Limb (tissue), 2 donors: Measurements from ENCODE around the gene MORF4L1.
"Not testable (repeated sequence)": the region's sequence is repeated elsewhere in the genome, so short reads cannot be mapped to it uniquely, and the experiment has no call there.

ENCODE experiments used
- DNase-seq, 2 donors: peaks; one replicate each; pipeline ENCODE4 v3.0.0-alpha.2; 2016; ENCODE audit errors: extremely low spot score in 2 of 2

The MORF4L1 gene

DNA sequence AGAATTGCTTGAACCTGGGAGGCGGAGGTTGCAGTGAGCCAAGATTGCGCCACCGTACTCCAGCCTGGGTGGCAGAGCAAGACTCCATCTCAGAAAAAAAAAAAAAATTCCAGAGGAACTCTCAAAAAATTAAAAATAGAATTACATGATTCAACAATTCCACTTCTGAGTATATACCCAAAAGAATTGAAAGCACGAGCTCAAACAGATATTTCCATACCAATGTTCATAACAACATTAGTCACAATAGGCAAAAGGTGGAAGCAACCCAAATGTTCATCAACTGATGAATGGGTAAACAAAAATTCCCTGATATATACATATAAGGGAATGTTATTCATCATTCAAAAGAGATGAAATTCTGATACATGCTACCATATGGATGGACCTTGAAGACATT, 16.9 kb upstream of the MORF4L1 start:
- no peak for DNase-seq

DNA sequence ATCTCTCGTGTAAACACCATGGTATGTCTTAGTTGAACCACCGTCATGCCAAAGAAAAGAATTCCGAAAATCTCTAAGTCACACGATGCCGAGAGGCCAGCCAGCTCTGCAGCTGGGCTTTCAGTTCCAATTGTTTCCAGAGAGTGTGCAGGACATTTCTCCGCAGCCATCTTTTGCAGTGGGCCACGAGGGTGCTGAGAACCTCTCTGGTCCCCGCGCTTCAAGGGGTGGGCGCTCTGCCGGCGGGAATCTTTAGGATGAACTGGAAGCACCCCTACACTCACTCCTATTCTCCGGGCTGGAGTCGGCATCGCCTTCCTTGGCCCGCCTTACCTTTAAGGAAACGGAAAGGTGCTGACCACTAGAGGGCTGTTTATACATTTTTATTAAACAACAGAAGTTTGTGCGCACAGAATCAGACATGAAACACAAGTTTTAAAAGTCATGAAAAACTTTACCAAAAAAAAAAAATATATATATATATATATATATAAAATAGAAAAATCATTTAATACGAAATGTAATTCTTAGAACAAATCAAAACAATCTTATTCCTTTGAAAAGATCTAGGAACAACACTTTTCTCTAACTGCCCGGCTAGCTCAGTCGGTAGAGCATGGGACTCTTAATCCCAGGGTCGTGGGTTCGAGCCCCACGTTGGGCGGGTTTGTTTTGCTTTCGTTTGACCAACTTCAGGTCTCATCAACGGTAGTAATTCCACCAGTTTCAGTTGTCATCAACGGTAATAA, 12.5 kb upstream of the MORF4L1 start:
- peak; percentile 81 to 82 for DNase-seq

DNA sequence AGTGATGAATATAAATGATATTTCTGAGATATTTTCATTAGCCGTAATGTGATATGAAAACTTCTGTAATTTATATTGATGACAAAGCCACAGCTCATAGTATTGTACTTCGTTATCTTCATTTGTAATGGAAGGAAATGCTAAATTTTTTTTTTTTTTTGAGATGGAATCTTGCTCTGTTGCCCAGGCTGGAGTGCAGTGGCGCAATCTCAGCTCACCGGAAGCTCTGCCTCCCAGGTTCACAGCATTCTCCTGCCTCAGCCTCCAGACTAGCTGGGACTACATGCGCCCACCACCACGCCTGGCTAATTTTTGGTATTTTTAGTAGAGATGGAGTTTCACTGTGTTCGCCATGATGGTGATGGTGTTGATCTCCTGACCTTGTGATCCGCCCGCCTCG, 7.1 kb upstream of the MORF4L1 start:
- not testable (repeated sequence) for DNase-seq

DNA sequence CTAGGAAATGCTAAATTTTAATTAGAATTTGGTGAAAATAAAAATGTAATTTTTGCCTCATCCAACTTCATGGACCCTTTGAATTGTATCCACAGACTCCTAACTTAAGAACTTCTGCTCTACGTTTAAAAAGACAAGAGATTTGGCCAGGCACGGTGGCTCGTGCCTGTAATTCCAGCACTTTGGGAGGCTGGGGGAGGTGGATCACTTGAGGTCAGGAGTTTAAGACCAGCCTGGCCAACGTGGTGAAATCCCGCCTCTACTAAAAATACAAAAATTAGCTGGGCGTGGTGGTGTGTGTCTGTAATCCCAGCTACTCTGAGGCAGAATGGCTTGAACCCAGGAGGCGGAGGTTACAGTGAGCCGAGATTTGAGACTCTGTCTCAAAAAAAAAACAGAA, 6.7 kb upstream of the MORF4L1 start:
- DNase-seq: not testable (repeated sequence)

DNA sequence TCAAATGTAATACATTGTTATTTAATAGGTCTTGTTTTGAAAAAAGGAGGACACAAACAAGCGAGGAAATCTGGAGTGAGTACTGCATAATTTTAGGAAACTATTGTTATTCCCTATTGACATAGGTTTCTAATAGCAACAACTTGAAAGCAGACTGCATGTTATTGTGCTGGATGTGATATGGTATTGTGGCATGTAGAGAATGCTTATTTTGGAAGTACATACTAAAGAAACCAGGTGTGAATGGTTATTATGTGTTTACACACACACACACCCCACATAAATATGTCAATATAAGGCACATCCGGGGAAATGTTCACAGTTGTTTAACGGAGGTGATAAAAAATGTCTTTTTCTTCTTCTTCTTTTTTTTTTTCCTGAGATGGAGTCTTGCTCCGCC, 5.9 kb upstream of the MORF4L1 start:
- DNase-seq: no peak

DNA sequence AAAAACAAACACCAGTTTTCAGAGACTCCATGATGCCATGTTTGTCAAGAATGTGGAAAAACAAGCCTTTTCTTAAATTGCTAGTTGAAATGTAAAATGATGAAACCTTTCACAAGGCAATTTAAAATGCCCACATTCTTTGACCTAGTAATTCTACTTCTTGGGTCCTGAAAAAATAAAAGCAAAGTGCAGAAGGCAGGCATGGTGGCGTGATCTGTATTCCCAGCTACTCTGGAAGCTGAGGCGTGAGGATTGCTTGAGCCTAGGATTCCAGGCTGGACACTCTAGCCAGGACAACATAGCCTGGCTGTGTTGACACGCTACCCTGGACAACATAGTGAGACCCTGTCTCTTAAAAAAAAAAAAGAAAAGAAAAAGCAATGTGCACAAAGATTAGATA, 4.3 kb upstream of the MORF4L1 start:
- no peak for DNase-seq

DNA sequence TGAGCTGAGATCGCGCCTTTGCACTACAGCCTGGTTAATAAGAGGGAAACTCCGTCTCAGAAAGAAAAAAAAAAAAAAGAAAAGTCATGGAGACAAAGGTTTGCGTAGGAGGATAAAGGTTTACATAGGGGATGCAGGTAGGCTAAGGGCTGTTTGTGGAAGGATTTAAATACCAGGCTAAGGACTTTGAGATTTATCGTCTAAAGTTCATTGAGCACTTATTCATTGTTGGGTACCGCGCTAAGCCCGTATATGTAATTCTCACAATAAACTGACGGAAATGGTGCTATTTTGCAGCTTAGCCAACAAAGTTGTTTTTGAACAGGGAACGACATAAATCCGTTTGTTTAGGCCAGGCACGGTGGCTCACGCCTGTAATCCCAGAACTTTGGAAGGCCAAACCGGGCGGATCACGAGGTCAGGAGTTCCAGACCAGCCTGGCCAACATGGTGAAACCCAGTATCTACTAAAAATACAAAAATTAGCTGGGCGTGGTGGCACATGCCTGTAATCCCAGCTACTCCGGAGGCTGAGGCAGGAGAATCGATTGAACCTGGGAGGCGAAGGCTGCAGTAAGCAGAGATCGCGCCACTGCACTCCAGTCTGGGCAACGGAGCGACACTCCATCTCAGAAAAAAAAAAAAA, 1.1 kb upstream of the MORF4L1 start:
- not testable (repeated sequence) for DNase-seq

DNA sequence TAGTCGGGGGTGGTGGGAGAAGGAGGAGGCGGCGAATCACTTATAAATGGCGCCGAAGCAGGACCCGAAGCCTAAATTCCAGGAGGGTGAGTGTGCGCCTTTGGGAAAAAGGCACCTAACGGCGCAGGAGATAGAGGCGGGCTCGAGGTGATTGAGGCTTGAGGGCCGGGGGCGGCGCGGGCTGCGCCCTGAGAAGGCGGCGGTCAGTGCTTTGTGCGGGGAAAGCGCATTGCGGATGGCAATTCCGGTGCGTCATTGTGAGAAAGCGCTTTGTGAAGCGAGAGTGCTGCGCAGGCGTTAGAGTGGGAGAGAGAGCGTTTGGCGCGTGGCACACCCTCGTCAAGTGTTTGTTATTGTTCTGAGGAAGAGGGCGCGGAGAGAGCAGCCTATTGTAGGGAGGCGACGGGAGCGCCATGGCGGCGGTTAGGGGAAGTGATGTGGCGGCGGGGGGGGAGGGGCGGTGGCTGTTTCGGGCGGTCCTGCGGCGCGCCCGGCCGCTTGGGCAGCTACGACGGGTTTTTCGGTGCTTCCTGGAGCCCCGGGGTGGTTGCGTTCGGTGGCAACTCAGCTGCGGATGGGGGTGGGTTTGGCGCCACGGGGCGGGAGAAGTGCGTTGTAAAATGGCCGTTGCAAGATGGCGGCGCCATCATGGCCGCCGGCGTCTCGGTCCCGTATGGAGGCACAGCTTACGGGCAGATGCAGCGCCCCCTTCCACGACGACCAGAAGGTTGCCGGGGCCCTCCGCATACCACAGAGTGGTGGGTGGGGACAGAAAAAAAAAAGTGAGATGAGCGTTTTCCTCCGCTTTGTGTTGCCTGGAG, 492 bp downstream of the MORF4L1 start:
- DNase-seq: peak; percentile 92

DNA sequence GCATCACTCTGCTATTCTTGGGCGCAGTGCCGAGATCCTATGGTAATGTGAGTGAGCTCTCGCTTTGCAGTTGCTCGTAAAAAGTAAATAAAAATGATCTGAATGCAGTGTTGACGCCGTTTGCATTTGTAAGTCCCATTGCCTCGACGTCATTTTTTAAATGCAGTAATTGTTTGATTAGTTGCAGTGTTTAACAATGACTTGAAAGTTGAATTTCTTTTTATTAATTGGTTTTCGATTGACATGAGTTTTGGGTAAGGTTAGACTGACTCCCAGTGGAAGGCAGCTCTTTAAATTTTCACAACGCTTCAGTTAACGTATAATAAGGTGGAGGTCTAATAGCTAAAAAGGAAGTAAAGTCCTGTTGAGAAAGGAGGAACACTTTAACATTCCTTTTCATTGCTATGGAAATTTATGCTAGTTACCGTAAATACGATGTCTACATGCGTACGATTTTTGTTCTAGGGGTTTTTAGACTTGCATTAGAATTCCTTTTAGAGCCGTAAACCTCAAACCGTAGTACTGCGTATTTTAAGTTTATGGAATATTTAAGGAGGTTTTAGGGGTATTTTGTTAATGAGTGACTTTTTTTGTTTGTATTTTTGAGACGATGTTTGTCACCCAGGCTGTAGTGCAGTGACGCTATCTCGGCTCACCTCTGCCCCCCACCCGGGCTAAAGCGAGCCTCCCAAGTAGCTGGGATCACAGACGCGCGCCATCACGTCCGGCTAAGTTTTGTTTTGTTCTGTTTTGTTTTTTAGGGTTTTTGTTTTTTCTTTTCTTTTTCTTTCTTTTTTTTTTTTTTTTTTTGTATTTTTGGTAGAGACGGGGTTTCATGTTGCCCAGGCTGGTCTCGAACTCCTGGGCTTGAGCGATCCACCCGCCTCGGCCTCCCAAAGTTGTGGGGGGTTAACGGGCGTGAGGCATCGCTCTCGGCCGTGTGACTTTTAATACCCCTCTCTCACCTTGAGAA, 1.4 kb downstream of the MORF4L1 start:
- DNase-seq: peak in 1 of 2 donors; percentile 46

DNA sequence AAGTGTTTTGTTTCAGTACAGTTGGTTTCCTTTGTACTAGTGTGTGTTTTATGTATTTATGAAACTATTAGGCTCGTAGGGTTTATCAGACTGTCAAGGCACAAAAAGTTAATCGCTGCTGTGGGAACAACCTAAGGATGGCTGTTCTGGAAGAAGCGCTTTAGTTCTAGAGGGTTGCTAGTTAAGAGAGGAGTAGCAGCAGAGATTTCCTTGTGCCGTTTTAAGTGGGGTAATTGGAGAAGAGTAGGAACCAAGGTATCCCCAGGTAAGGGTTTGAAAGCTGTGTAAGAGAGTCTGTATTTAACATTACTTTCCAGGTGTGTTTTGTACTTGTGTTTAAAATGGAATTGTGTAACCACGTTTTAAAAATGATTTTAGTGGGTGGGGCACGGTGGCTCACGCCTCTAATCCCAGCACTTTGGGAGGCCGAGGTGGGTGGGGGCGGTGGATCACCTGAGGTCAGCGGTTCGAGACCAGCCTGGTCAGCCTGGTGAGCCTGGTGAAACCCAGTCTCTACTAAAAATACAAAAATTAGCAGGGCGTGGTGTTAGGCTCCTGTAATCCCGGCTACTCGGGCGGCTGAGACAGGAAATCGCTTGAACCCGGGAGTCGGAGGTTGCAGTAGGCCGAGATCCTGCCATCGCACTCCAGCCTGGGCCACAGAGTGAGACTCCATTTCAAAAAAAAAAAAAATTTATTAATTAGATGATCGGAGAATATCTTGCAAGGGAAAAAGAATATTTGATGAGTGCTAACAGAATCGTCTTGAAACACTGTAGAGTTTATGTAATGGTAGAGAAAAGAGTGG, 2.6 kb downstream of the MORF4L1 start:
- DNase-seq: no peak

DNA sequence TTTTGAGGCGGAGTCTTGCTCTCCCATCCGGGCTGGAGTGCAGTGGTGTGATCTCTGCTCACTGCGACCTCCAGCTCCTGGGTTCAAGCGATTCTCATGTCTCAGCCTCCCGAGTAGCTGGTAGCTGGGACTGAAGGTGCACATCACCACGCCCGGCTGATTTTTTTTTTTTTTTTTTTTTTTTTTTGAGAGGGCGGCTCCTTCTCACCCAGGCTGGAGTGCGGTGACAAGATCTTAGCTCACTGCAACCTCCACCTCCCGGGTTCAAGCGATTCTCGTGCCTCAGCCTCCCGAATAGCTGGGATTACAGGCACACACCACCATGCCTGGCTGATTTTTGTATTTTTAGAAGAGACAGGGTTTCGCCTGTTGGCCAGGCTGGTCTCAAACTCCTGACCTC, 4.3 kb downstream of the MORF4L1 start:
- DNase-seq: not testable (repeated sequence)

DNA sequence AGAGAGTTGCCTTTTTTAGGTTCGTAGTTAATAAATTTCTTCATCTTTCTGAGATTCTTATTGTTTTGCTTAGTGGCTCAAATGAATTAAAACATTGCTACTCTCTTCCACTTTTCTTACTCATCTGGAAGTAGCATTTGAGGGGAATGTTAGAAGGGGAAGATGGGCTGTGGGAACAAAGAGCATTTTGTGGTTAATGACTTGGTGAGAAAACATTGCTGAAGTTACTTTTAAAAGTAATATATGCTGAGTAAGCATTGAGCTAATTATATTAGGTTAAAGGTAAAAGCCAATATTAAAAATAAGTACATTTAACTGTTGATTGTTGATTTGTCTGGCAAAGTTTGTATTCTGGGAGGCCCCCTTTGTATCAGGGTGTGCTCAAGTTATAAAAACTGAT, 5.7 kb downstream of the MORF4L1 start:
- no peak for DNase-seq

DNA sequence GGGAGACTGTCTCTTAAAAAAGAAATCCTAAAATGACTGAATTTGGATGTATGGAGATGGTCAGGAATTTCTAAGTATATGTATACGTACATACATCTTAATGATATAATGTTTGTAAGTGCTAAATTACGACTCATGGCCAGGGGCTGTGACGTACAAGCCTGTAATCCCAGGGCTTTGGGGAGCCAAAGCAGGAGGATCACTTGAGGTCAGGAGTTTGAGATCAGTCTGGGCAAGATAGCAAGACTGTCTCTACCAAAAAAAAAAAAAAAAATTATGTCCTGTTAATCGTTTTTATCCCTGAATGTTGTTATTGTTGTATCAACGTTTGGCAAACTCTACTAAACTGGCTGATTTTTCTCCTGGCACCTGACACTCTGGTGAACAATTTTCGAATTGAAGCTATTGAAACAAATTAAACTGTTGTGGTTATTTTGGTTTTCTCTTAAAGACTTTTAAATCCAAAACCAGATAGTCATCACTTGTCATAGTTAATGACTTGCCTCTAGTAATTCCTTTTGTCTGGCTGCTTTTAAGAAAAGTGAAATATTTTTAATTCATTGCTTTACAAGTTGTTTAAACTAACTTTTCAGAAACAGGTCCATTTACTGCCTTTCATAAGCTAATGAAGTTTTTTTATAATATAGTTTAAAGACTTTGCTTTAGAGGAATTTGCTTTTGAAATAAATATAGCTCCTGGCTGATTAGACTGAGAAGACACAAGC, 7.0 kb downstream of the MORF4L1 start:
- DNase-seq: no peak

DNA sequence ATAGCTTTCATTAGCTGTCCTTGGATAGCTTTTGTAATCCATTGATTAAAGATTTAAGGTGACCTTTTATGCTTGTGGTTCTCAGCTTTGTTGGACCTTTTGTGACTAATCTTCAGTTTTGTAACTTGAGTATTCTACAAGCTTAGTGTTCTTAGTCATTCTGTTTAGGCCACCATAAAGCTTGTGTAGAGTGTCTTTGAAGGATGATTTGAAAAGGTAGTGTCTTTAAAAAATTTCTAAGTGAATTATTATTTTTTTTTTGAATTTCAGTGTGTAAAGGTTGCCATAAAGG, 7.5 kb downstream of the MORF4L1 start:
- no peak for DNase-seq

DNA sequence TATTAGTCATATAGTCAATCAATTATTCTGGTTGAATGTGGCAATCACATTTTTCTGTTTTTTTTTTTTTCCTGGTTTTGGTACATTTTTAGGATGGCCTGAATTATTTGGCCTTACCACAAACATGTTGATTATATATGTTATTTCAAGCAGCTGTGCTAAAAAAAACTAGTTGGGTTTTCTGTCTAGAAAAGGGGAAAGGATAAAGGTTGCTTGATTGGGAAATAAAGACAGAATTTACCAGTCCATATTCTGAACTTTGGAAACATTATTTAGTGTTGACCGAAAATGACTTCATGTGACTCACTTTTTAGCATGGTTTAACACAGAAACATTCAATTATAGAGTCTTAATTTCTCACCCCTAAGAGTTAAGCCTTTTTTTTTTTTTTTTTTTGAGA, 8.1 kb downstream of the MORF4L1 start:
- no peak for DNase-seq

DNA sequence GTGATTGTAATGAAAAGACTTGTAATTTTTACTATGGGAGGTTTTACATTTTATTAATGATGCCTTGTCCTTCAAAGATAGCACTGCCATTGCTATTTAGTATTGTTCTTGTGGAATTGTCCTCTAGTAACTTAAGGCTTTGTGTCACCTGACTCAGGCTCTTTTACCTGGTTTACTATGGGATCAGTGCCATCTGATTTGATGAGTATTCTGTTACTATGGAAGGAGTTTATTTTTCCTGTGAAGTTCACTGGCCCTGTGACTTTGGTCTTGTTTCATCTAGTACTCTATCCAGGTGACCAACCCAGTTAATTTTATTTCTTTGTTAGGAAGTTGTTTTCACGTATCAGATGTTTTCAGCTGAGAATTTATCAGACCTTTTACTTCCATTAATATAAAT, 9.0 kb downstream of the MORF4L1 start:
- no peak for DNase-seq

DNA sequence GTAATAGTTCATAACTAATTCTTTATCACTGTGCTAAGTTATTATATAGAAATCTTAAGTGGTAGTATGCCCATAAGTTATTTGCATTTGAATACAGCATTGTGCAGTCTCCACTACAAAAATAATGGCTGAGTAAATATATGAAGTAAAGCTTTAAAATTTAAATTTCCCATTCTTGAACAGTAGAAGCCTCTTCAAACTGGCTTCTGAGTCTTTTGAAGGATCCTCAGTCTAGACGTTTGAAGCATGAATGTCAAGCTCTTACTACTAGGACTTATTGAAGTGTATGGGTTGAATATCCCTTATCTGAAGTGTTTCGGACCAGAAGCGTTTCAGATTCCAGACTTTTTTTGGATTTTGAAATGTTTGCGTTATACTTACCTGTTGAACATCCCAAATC, 16.3 kb downstream of the MORF4L1 start:
- DNase-seq: no peak

DNA sequence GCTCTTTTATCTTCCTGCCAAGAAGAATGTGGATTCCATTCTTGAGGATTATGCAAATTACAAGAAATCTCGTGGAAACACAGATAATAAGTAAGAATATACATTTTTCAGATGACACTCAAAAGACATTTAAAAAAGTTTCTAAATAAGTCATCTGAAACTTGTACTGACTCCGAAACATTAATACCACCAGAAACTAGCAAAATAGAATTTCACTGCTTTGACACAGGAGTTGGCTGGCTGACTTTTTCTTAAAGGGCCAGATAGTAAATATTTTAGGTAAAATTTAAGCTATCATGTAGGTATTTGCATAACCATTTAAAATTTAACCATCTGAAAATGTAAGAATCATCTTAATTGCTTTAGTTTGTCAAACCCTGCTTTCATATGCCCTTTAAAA, 20.8 kb downstream of the MORF4L1 start:
- no peak for DNase-seq

DNA sequence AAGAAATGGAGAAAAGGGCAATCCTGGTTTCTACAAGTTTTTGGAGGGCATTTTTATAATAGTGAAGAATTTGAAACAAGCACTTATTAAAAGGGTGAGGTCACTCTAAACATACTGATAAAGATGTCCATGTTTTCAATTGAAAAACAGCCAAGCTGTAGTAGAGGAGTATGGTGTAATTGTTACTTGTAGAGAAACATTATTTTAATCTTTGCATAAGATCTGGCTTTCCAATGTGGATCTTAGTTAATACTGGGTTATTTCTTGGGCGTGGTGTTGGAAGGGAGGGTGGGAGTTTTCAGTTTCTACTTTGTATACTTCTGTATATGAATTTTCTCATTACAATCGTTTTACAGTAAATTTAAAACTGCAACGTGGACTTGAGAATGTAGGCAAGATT, 22.8 kb downstream of the MORF4L1 start:
- DNase-seq: no peak

DNA sequence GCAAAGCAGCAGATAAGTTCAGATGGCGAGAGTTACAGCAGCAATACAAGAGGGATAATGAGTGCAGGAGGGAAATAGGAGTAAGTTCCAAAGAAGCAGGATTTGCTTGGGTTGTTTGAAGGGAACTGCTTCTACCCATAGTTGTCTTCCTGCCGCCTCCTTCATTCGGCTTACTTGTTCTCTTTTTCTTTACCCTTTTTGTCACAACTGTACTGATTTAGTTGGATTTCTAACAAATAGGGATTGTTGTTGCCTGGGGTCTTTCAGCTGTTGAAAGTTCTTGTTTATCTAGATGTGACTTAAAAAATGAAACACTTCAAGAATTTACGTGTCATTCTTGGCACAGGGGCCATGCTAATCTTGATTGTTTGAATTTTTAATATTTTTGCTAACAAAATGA, 25.9 kb downstream of the MORF4L1 start:
- DNase-seq: no peak
